HepG2 (cell line): ENCODE data around the gene PCNX1. TPM values are rescaled to one million over a fixed set of nuclear protein-coding genes. Genes with fewer than 3 reads are reported as not detected.
A peak's percentile ranks its signal among the peaks of the same experiment; 100 is the strongest.

Experiments used
- CREB1 ChIP-seq, 2 experiments: fragments of 450-650 bp in 1 of 2; IDR thresholded peaks; 2 replicates each; pipeline ENCODE4 v1.6.1; 2016 to 2017; ENCODE audit warnings: control low read depth in 1 of 2, mild to moderate bottlenecking in 1 of 2, missing compliant biosample characterization in 1 of 2, missing genetic modification characterization in 1 of 2
- DPF2 ChIP-seq: sonication (generic); formaldehyde crosslinking; IDR thresholded peaks from 2 replicates; pipeline ENCODE4 v1.4.0; 2020; ENCODE audit warnings: mild to moderate bottlenecking, low read depth, missing genetic modification reagents, borderline replicate concordance
- KLF15 ChIP-seq: sonication (generic); formaldehyde crosslinking; IDR thresholded peaks from 2 replicates; pipeline ENCODE4 v1.8.1; 2023; ENCODE audit warnings: borderline replicate concordance, mild to moderate bottlenecking, inconsistent platforms, missing genetic modification reagents, mixed read lengths
- NCOA2 ChIP-seq: sonication (generic); formaldehyde crosslinking; IDR thresholded peaks from 2 replicates; pipeline ENCODE4 v1.8.0; 2022; ENCODE audit warnings: inconsistent platforms
- POLR2AphosphoS2 ChIP-seq: IDR thresholded peaks from 2 replicates; pipeline ENCODE4 v1.6.1; 2011; ENCODE audit warnings: low read depth, low read length, improper control_type of control experiment
- SATB2 ChIP-seq: sonication (generic); formaldehyde crosslinking; IDR thresholded peaks from 2 replicates; pipeline ENCODE4 v1.5.0; 2020; ENCODE audit warnings: missing genetic modification reagents
- ZBTB10 ChIP-seq: sonication (generic); formaldehyde crosslinking; IDR thresholded peaks from 2 replicates; pipeline ENCODE4 v1.4.0; 2020; ENCODE audit warnings: missing genetic modification reagents, borderline replicate concordance
- ZBTB33 ChIP-seq: sonication (generic); formaldehyde crosslinking; IDR thresholded peaks from 2 replicates; pipeline ENCODE4 v1.4.0; 2020; ENCODE audit warnings: missing genetic modification reagents
- ZNF260 ChIP-seq: sonication (generic); formaldehyde crosslinking; IDR thresholded peaks from 2 replicates; pipeline ENCODE4 v1.4.0; 2020; ENCODE audit warnings: missing genetic modification reagents, low read depth, mild to moderate bottlenecking, borderline replicate concordance
- ZNF775 ChIP-seq: sonication (generic); formaldehyde crosslinking; IDR thresholded peaks from 2 replicates; pipeline ENCODE4 v1.4.0; 2020; ENCODE audit warnings: missing genetic modification reagents, mild to moderate bottlenecking, moderate library complexity, borderline replicate concordance
- polyA plus RNA-seq, 8 experiments: library from polyadenylated mRNA; depleted of rRNA in 3 of 8; stranded (reverse) in 7 of 8; unstranded in 1 of 8; fragments of >200 nt; fragmentation: Illumina TruSeq in 4 of 8; extraction: Trizol in 4 of 8; gene quantifications; 2 replicates each; pipeline versions ENCODE4 v1.2.1 to v1.2.3, GENCODE V29; 2011 to 2016; ENCODE audit warnings: low read depth in 4 of 8, missing spikeins in 1 of 8, mixed read lengths in 1 of 8; ENCODE audit not compliant: insufficient read depth in 1 of 8
- total RNA-seq, 5 experiments: library from RNA; depleted of rRNA; stranded (reverse); fragments of >200 nt; fragmentation: Illumina TruSeq; extraction: Trizol; gene quantifications; 2 replicates each; pipeline ENCODE4 v1.2.3, GENCODE V29; 2016; ENCODE audit warnings: low read depth in 1 of 5
- TF ChIP-seq, protein P1 (sequence below): IDR thresholded peaks from 2 replicates; pipeline ENCODE4 v1.6.1; 2012; ENCODE audit warnings: low read depth, low read length, improper control_type of control experiment

The PCNX1 gene
- total and polyA plus RNA-seq, 2 of the 13 experiments (the other 11 are each of a cell fraction or from before 2014, with no cell fraction given), result 24.9 to 30.3 TPM

DNA sequence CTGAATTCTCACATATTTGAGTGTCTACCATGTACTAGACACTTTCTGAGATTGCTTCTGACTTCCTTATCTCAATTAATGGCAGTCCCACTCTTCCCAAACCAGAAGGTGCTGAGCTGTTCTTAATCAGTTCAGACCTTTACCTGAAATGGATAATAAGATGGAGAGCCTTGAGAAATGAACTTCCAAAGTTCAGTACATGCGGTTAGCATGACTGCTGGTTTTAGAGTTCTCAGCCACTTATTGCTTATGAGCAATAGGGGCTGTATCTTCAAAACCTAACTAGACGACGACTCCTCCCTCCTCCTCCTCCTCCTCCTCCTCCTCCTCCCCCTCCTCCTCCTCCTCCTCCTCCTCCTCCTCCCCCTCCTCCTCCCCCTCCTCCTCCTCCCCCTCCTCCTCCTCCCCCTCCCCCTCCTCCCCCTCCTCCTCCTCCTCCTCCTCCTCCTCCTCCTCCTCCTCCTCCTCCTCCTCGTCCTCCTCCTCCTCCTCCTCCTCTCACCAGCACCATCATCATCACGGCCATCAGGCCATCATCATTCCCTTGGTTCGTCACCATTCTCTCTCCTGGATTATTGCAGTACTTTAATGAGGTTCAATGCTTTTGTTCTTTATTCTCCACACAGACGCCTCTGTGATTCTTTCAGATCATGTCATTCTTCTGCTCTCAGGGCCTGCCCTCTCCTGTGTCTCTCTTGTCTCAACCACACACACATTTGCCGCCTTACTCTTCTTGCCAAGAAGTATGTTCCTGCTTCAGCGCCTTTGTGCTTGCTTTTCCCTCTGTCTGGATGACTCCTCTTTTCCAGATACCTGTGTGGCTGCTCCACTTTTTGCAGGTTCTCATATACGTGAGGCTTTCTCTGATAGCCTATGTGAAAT, 2.7 kb downstream of the PCNX1 start (continued):
- TF ChIP-seq, protein P1, sequence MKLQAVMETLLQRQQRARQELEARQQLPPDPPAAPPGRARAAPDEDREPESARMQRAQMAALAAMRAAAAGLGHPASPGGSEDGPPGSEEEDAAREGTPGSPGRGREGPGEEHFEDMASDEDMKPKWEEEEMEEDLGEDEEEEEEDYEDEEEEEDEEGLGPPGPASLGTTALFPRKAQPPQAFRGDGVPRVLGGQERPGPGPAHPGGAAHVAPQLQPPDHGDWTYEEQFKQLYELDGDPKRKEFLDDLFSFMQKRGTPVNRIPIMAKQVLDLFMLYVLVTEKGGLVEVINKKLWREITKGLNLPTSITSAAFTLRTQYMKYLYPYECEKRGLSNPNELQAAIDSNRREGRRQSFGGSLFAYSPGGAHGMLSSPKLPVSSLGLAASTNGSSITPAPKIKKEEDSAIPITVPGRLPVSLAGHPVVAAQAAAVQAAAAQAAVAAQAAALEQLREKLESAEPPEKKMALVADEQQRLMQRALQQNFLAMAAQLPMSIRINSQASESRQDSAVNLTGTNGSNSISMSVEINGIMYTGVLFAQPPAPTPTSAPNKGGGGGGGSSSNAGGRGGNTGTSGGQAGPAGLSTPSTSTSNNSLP, result no peak
- no peak for TF ChIP-seq CREB1 (IDR thresholded peaks at IDR 0.05)
- TF ChIP-seq CREB1 (CRISPR knock-in tag; IDR thresholded peaks at IDR 0.05), result no peak
- no peak for TF ChIP-seq NCOA2 (CRISPR knock-in tag)
- TF ChIP-seq ZNF775, result no peak
- no peak for TF ChIP-seq KLF15 (CRISPR knock-in tag)
- no peak for TF ChIP-seq POLR2AphosphoS2
- no peak for TF ChIP-seq SATB2
- TF ChIP-seq ZBTB33 (CRISPR knock-in tag), result peak; percentile 94
- TF ChIP-seq ZNF260 (CRISPR knock-in tag), result no peak
- TF ChIP-seq ZBTB10 (CRISPR knock-in tag), result no peak
- no peak for TF ChIP-seq DPF2 (CRISPR knock-in tag)
- TF ChIP-seq, all 625 proteins: peak for 4
